ENCODE data around the gene DUSP16. TPM values are rescaled to one million over a fixed set of nuclear protein-coding genes. Genes with fewer than 3 reads are reported as not detected.
A peak's percentile ranks its signal among the peaks of the same experiment; 100 is the strongest.
"Not testable (repeated sequence)": the region's sequence is repeated elsewhere in the genome, so short reads cannot be mapped to it uniquely, and the experiment has no call there.

Gene DUSP16
- total RNA-seq, 4 donors from 2014 or later: 20.6 to 52.6 (median 45.7) TPM

- DNase-seq: no peak
- no peaks in the 10 kb centered on the region for H3K36me3 ChIP-seq
- H3K4me3 ChIP-seq: no peak overlapping the region
- peak overlapping the region in 1 of 4 donors; percentile 25 for H3K27ac ChIP-seq
- H3K27me3 ChIP-seq: no peaks in the 10 kb centered on the region
- H3K9me3 ChIP-seq: no peaks in the 10 kb centered on the region
- H3K4me1 ChIP-seq: no peaks in the 10 kb centered on the region
- TF ChIP-seq CTCF (IDR thresholded peaks at IDR 0.05) (no peak), POLR2A (IDR thresholded peaks at IDR 0.05) (no peak)
Measured at GRCh38 chr12:12586879-12587675, 24.4 kb upstream of the DUSP16 start.

- H3K9me3 ChIP-seq: no peaks in the 10 kb centered on the region
- no peak for TF ChIP-seq CTCF (IDR thresholded peaks at IDR 0.05)
- no peak for TF ChIP-seq POLR2A (IDR thresholded peaks at IDR 0.05)
- no peaks in the 10 kb centered on the region for H3K36me3 ChIP-seq
- H3K4me3 ChIP-seq: no peak overlapping the region
- no peak for DNase-seq
- H3K4me1 ChIP-seq: no peaks in the 10 kb centered on the region
- H3K27ac ChIP-seq: no peak overlapping the region
- H3K27me3 ChIP-seq: no peaks in the 10 kb centered on the region
Measured at GRCh38 chr12:12585115-12585863, 22.6 kb upstream of the DUSP16 start.

- no peaks in the 10 kb centered on the region for H3K4me1 ChIP-seq
- H3K9me3 ChIP-seq: no peaks in the 10 kb centered on the region
- H3K27me3 ChIP-seq: no peaks in the 10 kb centered on the region
- H3K4me3 ChIP-seq: no peak overlapping the region
- no peaks in the 10 kb centered on the region for H3K36me3 ChIP-seq
- TF ChIP-seq CTCF (IDR thresholded peaks at IDR 0.05): no peak
- TF ChIP-seq POLR2A (IDR thresholded peaks at IDR 0.05): no peak
- H3K27ac ChIP-seq: no peak overlapping the region
- DNase-seq: no peak
Measured at GRCh38 chr12:12583510-12584178, 21.0 kb upstream of the DUSP16 start.

DNA sequence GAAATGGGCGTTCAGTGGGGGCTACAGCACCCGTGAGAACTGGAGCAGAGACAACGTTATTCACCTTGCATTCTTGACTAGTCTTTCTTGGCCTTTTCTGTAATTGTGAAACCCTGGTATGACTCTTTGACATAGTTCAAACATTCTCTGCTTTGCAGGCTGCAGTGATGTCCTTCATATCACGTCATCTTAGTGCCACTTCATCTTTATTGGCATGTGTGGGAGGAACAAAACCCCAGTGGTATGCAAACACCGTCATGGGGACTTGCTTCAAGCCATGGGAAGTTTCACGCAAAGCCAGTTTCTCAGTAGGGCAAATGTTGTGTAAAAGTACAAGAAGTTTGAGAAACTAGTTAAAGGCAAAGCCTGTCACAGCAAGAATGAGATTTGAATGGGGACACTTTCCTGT, 20.2 kb upstream of the DUSP16 start:
- Histone ChIP-seq H3K4me3 (no peak overlapping the region), H3K9me3 (no peaks in the 10 kb centered on the region), H3K36me3 (no peaks in the 10 kb centered on the region), H3K4me1 (no peaks in the 10 kb centered on the region), H3K27me3 (no peaks in the 10 kb centered on the region), H3K27ac (no peak overlapping the region)
- DNase-seq: no peak
- TF ChIP-seq POLR2A (IDR thresholded peaks at IDR 0.05) (no peak), CTCF (IDR thresholded peaks at IDR 0.05) (no peak)

DNA sequence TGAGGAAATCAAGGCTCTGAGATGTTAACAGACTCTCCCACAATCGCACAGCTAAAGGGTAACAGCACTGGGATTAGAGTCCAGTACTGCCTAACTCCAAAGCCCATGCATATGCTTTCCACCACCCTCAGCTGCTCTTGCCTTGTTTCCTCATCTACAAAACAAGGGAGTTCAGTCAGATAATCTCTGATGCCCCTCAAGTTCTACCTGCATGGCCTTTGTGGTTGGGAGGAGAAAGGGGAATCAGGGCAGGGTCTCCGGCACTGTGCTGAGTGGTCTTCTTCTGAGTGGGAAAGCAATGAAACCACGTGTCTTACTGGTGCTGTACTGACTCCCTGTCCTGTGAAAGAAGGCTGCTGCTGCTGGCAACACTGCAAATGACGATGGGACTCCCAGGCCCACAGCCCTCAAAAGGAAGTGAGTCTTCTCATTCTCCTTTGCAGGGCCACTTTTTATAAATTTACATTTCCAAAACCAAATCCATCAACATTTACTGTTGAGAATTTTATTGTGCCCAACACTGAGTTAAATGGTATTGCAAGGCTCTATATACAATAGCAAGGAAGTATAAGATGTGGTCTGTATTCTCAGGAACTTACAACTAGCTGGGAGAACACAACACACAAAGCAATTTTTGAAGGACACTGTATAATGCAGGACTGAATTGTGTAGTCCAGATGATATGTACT, 19.7 kb upstream of the DUSP16 start:
- Histone ChIP-seq H3K27ac (no peak overlapping the region), H3K36me3 (no peaks in the 10 kb centered on the region), H3K4me3 (no peak overlapping the region), H3K9me3 (no peaks in the 10 kb centered on the region), H3K27me3 (no peaks in the 10 kb centered on the region), H3K4me1 (no peaks in the 10 kb centered on the region)
- TF ChIP-seq CTCF (IDR thresholded peaks at IDR 0.05) (no peak), POLR2A (IDR thresholded peaks at IDR 0.05) (no peak)
- DNase-seq: no peak

DNA sequence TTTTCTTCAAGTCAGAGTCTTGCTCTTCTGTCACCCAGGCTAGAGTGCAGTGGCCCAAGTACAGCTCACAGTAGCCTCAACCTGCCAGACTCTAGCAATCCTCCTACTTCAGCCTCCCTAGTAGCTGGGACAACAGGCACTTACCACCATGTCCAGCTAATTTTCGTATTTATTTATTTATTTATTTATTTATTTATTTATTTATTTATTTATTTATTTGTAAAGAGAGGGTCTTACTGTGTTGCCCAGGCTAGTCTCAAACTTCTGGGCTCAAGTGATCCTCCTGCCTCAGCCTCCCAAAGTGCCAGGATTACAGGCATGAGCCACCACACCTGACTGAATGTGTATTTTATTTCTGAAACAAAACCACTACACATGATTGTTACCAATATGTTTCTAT, 18.1 kb upstream of the DUSP16 start:
- H3K9me3 ChIP-seq, H3K36me3 ChIP-seq, H3K4me3 ChIP-seq, DNase-seq, H3K27ac ChIP-seq, H3K4me1 ChIP-seq, H3K27me3 ChIP-seq: not testable (repeated sequence)
